Epithelial cell of proximal tubule (primary cell): ENCODE results near the gene EIF4E. TPM values are rescaled to one million over a fixed set of nuclear protein-coding genes. Genes with fewer than 3 reads are reported as not detected.
"Not testable (repeated sequence)": the region's sequence is repeated elsewhere in the genome, so short reads cannot be mapped to it uniquely, and the experiment has no call there.

Experiments
- DNase-seq: peaks from one replicate; pipeline ENCODE4 v3.0.0-alpha.2; 2011; ENCODE audit warnings: low read depth
- H3K4me3 ChIP-seq: 2 replicates; pipeline ENCODE4 v1.5.1; 2011; ENCODE audit warnings: low read depth, mild to moderate bottlenecking, low read length
- total RNA-seq: library from RNA; depleted of rRNA; stranded (reverse); fragments of >200 nt; gene quantifications from 2 replicates; pipeline ENCODE4 v1.2.3, GENCODE V29; 2015
- TF ChIP-seq, protein P1 (sequence below): conservative IDR thresholded peaks from 2 replicates; pipeline ENCODE4 v1.5.1; 2012; ENCODE audit warnings: low read depth, mild to moderate bottlenecking, low read length

EIF4E gene
- total RNA-seq, 1 donor from 2014 or later: 157 TPM

GRCh38 chr4:98873059-98873458, 55.9 kb downstream of the EIF4E start:
- no peak for DNase-seq
- H3K4me3 ChIP-seq: no peak overlapping the region
- TF ChIP-seq, protein P1, sequence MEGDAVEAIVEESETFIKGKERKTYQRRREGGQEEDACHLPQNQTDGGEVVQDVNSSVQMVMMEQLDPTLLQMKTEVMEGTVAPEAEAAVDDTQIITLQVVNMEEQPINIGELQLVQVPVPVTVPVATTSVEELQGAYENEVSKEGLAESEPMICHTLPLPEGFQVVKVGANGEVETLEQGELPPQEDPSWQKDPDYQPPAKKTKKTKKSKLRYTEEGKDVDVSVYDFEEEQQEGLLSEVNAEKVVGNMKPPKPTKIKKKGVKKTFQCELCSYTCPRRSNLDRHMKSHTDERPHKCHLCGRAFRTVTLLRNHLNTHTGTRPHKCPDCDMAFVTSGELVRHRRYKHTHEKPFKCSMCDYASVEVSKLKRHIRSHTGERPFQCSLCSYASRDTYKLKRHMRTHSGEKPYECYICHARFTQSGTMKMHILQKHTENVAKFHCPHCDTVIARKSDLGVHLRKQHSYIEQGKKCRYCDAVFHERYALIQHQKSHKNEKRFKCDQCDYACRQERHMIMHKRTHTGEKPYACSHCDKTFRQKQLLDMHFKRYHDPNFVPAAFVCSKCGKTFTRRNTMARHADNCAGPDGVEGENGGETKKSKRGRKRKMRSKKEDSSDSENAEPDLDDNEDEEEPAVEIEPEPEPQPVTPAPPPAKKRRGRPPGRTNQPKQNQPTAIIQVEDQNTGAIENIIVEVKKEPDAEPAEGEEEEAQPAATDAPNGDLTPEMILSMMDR: no peak

GRCh38 chr4:98872120-98872906, 56.6 kb downstream of the EIF4E start:
- not testable (repeated sequence) for H3K4me3 ChIP-seq, DNase-seq

DNA sequence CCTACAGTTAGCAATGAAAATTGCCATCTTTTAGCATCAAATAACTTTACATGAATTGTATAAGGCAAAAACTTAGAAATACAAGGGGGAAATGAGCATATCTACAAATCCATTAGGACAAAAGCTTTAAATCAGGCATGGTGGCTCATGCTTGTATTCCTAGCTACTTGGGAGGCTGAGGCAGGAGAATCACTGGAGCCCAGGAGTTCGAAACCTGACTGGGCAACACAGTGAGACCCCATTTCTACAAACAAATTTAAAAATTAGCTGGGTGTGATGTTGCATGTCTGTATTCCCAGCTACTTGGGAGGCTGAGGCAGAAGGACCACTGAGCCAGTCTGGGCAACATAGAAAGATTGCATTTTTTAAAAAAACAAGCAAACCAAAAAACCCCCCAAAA, 61.3 kb downstream of the EIF4E start:
- no peak for DNase-seq
- TF ChIP-seq, protein P1: no peak
- H3K4me3 ChIP-seq: no peak overlapping the region

DNA sequence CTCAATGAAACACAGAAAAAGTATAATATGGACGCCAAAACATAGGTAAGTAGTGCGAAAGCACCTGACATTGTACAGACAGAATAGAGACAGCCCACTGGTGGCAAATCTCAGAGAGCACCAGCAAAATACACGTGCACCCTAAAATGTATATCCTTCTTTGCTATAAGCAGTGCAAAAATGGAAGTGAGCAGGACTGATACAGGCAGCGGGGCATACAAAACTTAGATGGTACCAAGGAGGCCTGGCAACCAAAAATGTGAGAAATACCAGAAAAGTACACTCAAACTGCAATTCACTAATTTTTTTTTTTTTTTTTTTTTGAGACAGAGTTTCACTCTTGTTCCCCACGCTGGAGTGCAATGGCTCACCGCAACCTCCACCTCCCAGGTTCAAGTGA, 63.9 kb downstream of the EIF4E start:
- TF ChIP-seq, protein P1: no peak
- DNase-seq: no peak
- no peak overlapping the region for H3K4me3 ChIP-seq

- TF ChIP-seq, protein P1: no peak
- DNase-seq: no peak
- no peak overlapping the region for H3K4me3 ChIP-seq
Observed at GRCh38 chr4:98864560-98864959, 64.4 kb downstream of the EIF4E start.

GRCh38 chr4:98862371-98862770, 66.6 kb downstream of the EIF4E start:
- DNase-seq: no peak
- H3K4me3 ChIP-seq: no peak overlapping the region
- TF ChIP-seq, protein P1: no peak

GRCh38 chr4:98861100-98861884, 67.6 kb downstream of the EIF4E start:
- TF ChIP-seq, protein P1: no peak
- no peak overlapping the region for H3K4me3 ChIP-seq
- no peak for DNase-seq
